Naive thymus-derived CD8-positive, alpha-beta T cell (primary cell): Measurements from ENCODE around the gene DKKL1. TPM values are rescaled to one million over a fixed set of nuclear protein-coding genes. Genes with fewer than 3 reads are reported as not detected.
A peak's percentile ranks its signal among the peaks of the same experiment; 100 is the strongest.

Source experiments
- ATAC-seq, 2 donors: fragments of 150-1000 bp; cut with Tn5 transposase in 1 of 2; sonication (Bioruptor Pico), chemical (Tn5 transposase) in 1 of 2; 1 replicate in 1 of 2; 2 replicates in 1 of 2; pipeline ENCODE4 v1.10.0; 2021; ENCODE audit warnings: mild to moderate bottlenecking in 2 of 2, moderate library complexity in 2 of 2
- POLR2A ChIA-PET: fragments of 350-600 bp; sonication (Branson Sonifier 250); formaldehyde crosslinking; loops from one replicate; lab custom pipeline; 2021; ENCODE audit warnings: antibody characterized with exemption; lab: Charles Lee
- DNase-seq, 10 donors: peaks; one replicate each; pipeline versions ENCODE4 v3.0.0 to v3.0.0-alpha.2; 2020 to 2022
- H3K27ac Mint-ChIP-seq, 10 donors: one replicate each; pipeline ENCODE4 v1.8.0; 2020 to 2022; ENCODE audit warnings: mild to moderate bottlenecking in 10 of 10, mixed read lengths in 10 of 10, moderate library complexity in 4 of 10, inconsistent platforms in 1 of 10
- H3K27me3 Mint-ChIP-seq, 5 donors: one replicate each; pipeline ENCODE4 v1.8.0; 2021 to 2022; ENCODE audit warnings: mixed read lengths in 5 of 5
- H3K36me3 Mint-ChIP-seq, 3 donors: one replicate each; pipeline ENCODE4 v1.8.0; 2020 to 2022; ENCODE audit warnings: mixed read lengths in 3 of 3, mild to moderate bottlenecking in 2 of 3, inconsistent platforms in 1 of 3
- H3K4me1 Mint-ChIP-seq, 4 donors: one replicate each; pipeline ENCODE4 v1.8.0; 2021 to 2022; ENCODE audit warnings: mixed read lengths in 4 of 4
- H3K4me3 Mint-ChIP-seq, 10 donors: one replicate each; pipeline ENCODE4 v1.8.0; 2020 to 2022; ENCODE audit warnings: mild to moderate bottlenecking in 10 of 10, mixed read lengths in 10 of 10, moderate library complexity in 6 of 10, inconsistent platforms in 1 of 10
- H3K9me3 Mint-ChIP-seq, 9 donors: one replicate each; pipeline ENCODE4 v1.8.0; 2020 to 2022; ENCODE audit warnings: mixed read lengths in 9 of 9, mild to moderate bottlenecking in 3 of 9, inconsistent platforms in 1 of 9, moderate library complexity in 1 of 9
- polyA plus RNA-seq, 3 donors: library from polyadenylated mRNA; unstranded; fragments of 300-500 nt; fragmentation: Illumina TruSeq; gene quantifications; one replicate each; pipeline ENCODE4 v1.2.3, GENCODE V29; 2021
- total RNA-seq, 8 experiments: library from RNA in 2 of 8; stranded (reverse) in 2 of 8; gene quantifications; one replicate each; pipeline ENCODE4 v1.2.3 and lab custom pipeline; 2021 to 2026

Gene DKKL1
- total and polyA plus RNA-seq, 5 experiments from 2014 or later, result not detected

- no peak for ATAC-seq
- peak overlapping the region in 3 of 10 donors; percentile 20 to 78 (median 38) for H3K4me3 Mint-ChIP-seq
- H3K4me1 Mint-ChIP-seq, result peaks cover 25 to 67% (median 54%) of the 10 kb centered on the region in 4 donors
- POLR2A ChIA-PET, result interaction anchor here (0.6 kb wide), 2 partner anchors 13 to 40 kb away, joined by 3 to 5 read pairs; no protein-coding TSS in a partner anchor
- peak overlapping the region in 7 of 10 donors; percentile 8 to 99 (median 75) for H3K27ac Mint-ChIP-seq
- H3K27me3 Mint-ChIP-seq, result no peaks in the 10 kb centered on the region
- peaks cover 0 to 39% (median 5%) of the 10 kb centered on the region in 3 donors for H3K36me3 Mint-ChIP-seq
- H3K9me3 Mint-ChIP-seq, result no peaks in the 10 kb centered on the region
- no peak for DNase-seq
Measured at GRCh38 chr19:49339301-49340068, 24.2 kb upstream of the DKKL1 start.

- H3K4me3 Mint-ChIP-seq, result peak overlapping the region in 4 of 10 donors; percentile 10 to 78 (median 46)
- DNase-seq (peak in 1 of 10 donors; percentile 68), ATAC-seq (no peak)
- no peaks in the 10 kb centered on the region for H3K27me3 Mint-ChIP-seq
- H3K9me3 Mint-ChIP-seq, result no peaks in the 10 kb centered on the region
- H3K27ac Mint-ChIP-seq, result peak overlapping the region; percentile 10 to 90 (median 83)
- peaks cover 0 to 39% (median 5%) of the 10 kb centered on the region in 3 donors for H3K36me3 Mint-ChIP-seq
- POLR2A ChIA-PET, result interaction anchor here (0.6 to 0.7 kb wide), 2 partner anchors 41 to 320 kb away, joined by 3 to 5 read pairs; a partner anchor contains a TSS
- H3K4me1 Mint-ChIP-seq, result peaks cover 26 to 67% (median 51%) of the 10 kb centered on the region in 4 donors
Measured at GRCh38 chr19:49340069-49340864, 23.4 kb upstream of the DKKL1 start.

DNA sequence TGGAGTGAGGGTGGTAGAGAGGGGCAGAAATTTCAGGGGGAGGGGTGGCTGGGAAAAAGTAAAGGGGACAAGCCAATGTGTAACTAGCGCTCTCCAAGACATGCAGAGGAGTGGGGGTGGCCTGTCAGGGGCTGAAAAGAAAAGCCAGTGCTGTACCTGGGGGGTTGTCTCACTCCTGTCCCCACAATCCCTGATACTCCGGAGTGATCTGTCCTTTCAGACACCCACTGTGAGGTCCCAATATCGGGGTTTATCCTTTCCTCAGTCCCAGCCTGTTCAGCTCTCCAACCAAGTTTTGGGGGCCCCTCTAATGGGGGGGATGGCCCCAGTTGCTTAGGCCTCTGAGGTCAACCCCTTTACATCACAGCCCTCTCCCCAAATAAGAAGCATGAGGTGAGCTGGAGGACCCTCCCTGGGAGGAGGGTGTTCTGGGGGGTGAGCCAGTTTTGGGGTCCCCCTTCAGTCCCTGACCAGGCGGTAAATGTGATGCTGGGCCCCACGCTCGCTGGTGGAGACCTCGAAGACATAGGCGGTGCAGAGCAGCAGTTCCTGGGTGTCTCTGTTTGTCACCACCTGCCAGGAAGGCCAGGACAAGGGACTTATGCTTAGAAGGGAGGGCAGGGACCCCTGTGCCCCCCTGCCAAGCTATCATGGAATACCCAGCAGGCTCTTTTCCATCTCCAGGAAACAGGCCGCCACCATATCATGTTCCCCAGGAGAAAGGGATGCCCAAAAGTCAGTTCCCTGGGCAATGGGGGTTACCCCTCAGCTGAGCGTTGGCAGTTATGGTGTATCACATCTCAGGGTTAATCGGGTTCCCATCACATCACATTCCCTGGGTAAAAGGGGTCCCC, 22.6 kb upstream of the DKKL1 start:
- Mint-ChIP-seq H3K27me3 (no peaks in the 10 kb centered on the region), H3K4me3 (no peak overlapping the region), H3K9me3 (no peaks in the 10 kb centered on the region), H3K27ac (peak overlapping the region in 8 of 10 donors; percentile 10 to 90 (median 60)), H3K36me3 (peaks cover 0 to 39% (median 5%) of the 10 kb centered on the region in 3 donors), H3K4me1 (peaks cover 21 to 61% (median 44%) of the 10 kb centered on the region in 4 donors)
- ATAC-seq (no peak), DNase-seq (no peak)
- POLR2A ChIA-PET, result interaction anchor here (0.9 kb wide), 1 partner anchor 38 kb away, joined by 3 read pairs; no protein-coding TSS in a partner anchor

DNA sequence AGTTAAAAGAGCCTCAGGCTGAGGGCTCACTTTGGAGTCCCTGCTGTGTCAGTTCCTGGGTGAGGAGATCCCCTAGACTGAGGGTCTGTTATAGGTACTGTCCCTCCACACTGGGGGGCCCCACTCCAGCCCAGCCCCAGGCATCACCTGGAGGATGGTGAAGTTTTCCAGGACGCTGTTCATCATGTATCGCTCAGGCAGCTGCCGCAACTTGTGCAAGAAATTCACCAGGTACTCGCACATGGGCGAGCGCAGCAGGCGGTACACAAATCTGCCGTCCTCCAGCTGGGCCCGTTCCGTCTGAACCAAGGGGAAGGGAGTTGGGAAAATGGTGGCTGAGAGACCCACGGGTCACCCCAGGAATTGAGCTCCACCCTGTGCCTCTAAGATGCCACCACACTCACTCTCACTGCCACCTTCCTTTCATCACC, 21.4 kb upstream of the DKKL1 start:
- peak overlapping the region in 7 of 10 donors; percentile 30 to 84 (median 66) for H3K27ac Mint-ChIP-seq
- no peak overlapping the region for H3K4me3 Mint-ChIP-seq
- ATAC-seq, result no peak
- no peak for DNase-seq
- POLR2A ChIA-PET, result interaction anchor here (0.6 to 2.4 kb wide), 2 partner anchors 11 to 13 kb away, joined by 7 to 10 read pairs; no protein-coding TSS in a partner anchor
- no peaks in the 10 kb centered on the region for H3K9me3 Mint-ChIP-seq
- H3K27me3 Mint-ChIP-seq, result no peaks in the 10 kb centered on the region
- peaks cover 0 to 36% (median 5%) of the 10 kb centered on the region in 3 donors for H3K36me3 Mint-ChIP-seq
- H3K4me1 Mint-ChIP-seq, result peaks cover 18 to 48% (median 32%) of the 10 kb centered on the region in 4 donors

- POLR2A ChIA-PET, result interaction anchor here (0.6 to 2.4 kb wide), 2 partner anchors 10 to 13 kb away, joined by 7 to 10 read pairs; no protein-coding TSS in a partner anchor
- peak overlapping the region in 6 of 10 donors; percentile 30 to 81 (median 66) for H3K27ac Mint-ChIP-seq
- ATAC-seq, result no peak
Measured at GRCh38 chr19:49343123-49343522, 20.6 kb upstream of the DKKL1 start.

GRCh38 chr19:49344505-49345423, 18.9 kb upstream of the DKKL1 start:
- peaks cover 11 to 38% (median 18%) of the 10 kb centered on the region in 4 donors for H3K4me1 Mint-ChIP-seq
- no peaks in the 10 kb centered on the region for H3K27me3 Mint-ChIP-seq
- no peak for ATAC-seq
- H3K9me3 Mint-ChIP-seq, result no peaks in the 10 kb centered on the region
- H3K4me3 Mint-ChIP-seq, result no peak overlapping the region
- DNase-seq, result no peak
- H3K27ac Mint-ChIP-seq, result peak overlapping the region in 8 of 10 donors; percentile 14 to 87 (median 70)
- H3K36me3 Mint-ChIP-seq, result peaks cover 0 to 18% (median 0%) of the 10 kb centered on the region in 3 donors
- POLR2A ChIA-PET, result interaction anchor here (1.1 to 1.2 kb wide), 2 partner anchors 9 to 13 kb away, joined by 4 to 5 read pairs; partner anchors contain the start of gene CD37

More at GRCh38 chr19:49343123-49343522, 20.6 kb upstream of the DKKL1 start:
- Mint-ChIP-seq H3K4me1 (peaks cover 18 to 47% (median 25%) of the 10 kb centered on the region in 4 donors), H3K4me3 (no peak overlapping the region), H3K27me3 (no peaks in the 10 kb centered on the region), H3K9me3 (no peaks in the 10 kb centered on the region), H3K36me3 (peaks cover 0 to 30% (median 5%) of the 10 kb centered on the region in 3 donors)
- DNase-seq, result no peak

DNA sequence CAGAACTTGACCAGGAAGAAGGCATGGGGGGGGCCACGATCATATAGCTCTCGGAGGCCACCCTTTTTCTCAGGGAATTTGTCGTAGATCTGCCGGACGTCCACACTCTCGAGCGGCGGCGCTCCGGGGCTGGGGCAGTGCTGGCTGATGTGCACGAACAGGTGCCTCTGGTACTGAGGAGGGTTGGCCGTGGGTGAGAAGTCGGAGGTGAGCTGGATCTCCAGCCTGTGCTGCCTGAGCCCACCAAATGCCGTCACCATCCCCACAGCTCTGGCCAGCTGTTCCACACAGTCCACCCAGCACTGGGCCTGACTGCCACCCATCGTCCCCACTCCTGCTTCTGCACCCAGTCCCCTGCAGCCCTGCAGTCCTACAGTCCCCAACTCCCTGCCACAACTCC, 16.5 kb upstream of the DKKL1 start:
- POLR2A ChIA-PET, result interaction anchor here (0.6 to 1.6 kb wide), 3 partner anchors 10 to 1757 kb away, joined by 3 to 9 read pairs (median 3); partner anchors contain the start of gene CD37
- H3K27me3 Mint-ChIP-seq, result no peaks in the 10 kb centered on the region

GRCh38 chr19:49347835-49348234, 15.8 kb upstream of the DKKL1 start:
- Mint-ChIP-seq H3K9me3 (no peaks in the 10 kb centered on the region), H3K36me3 (peaks cover 0 to 3% (median 0%) of the 10 kb centered on the region in 3 donors), H3K4me3 (no peak overlapping the region), H3K4me1 (peaks cover under 1 to 18% (median 10%) of the 10 kb centered on the region in 4 donors), H3K27me3 (peaks cover 0 to 2% (median 0%) of the 10 kb centered on the region in 5 donors), H3K27ac (peak overlapping the region in 1 of 10 donors; percentile 75)
- POLR2A ChIA-PET, result interaction anchor here (0.6 to 1.6 kb wide), 3 partner anchors 10 to 1758 kb away, joined by 3 to 9 read pairs (median 3); partner anchors contain the start of gene CD37
- DNase-seq (no peak), ATAC-seq (peak in 1 of 2 donors; percentile 30)

More for the DNA sequence above, 16.5 kb upstream of the DKKL1 start:
- DNase-seq (no peak), ATAC-seq (no peak)
- no peaks in the 10 kb centered on the region for H3K9me3 Mint-ChIP-seq
- H3K4me3 Mint-ChIP-seq, result no peak overlapping the region
- no peak overlapping the region for H3K27ac Mint-ChIP-seq
- peaks cover 4 to 21% (median 12%) of the 10 kb centered on the region in 4 donors for H3K4me1 Mint-ChIP-seq
- H3K36me3 Mint-ChIP-seq, result peaks cover 0 to 6% (median 0%) of the 10 kb centered on the region in 3 donors

DNA sequence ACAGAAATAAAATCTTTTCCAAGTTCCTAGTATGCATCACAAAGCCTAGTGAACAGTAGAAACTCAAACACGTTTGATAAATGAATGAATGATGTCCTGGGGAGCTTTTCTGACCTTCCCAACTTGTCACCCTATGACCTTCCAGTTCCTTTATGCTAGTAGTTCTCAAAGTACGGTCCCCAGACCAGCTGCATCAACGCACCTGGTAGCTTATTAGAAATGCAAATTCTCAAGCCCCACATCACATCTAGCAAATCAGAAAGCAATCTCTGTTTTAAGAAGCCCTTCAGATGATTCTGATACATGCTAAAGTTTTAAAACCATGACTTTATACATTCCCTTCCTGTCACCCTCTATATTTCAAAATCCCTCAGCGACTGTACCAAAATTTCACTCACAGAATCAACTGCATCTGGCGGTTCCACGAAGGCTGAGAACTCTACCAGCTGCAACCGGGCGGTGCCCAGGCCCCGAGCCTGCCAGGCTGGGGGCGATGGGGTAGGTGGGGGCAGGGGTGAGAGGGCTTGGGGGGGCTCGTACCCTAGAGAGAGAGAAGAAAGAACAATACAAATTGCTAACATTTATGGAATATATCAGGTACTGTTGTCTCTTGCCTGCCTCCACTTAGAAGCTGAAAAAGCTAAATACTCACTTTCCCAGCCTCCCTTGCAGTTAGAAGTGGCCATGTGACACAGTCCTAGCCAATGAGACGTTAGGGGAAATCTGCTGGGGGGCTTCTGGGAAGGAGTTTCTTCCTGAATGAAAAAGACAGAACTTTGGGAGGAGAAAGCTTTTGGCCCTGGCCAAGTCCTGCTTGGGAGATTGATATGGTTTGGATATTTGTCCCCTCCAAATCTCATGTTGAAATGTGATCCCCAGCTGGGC, 15.1 kb upstream of the DKKL1 start:
- POLR2A ChIA-PET, result interaction anchor here (1.3 to 1.6 kb wide), 2 partner anchors 9 to 15 kb away, joined by 3 to 9 read pairs; no protein-coding TSS in a partner anchor
- no peaks in the 10 kb centered on the region for H3K9me3 Mint-ChIP-seq
- DNase-seq (no peak), ATAC-seq (no peak)
- H3K36me3 Mint-ChIP-seq, result no peaks in the 10 kb centered on the region
- no peak overlapping the region for H3K27ac Mint-ChIP-seq
- peaks cover 0 to 9% (median 0%) of the 10 kb centered on the region in 5 donors for H3K27me3 Mint-ChIP-seq
- peaks cover 0 to 17% (median 10%) of the 10 kb centered on the region in 4 donors for H3K4me1 Mint-ChIP-seq
- no peak overlapping the region for H3K4me3 Mint-ChIP-seq
